CD4-positive, alpha-beta T cell treated with Interleukin-17A for 4 hours (primary cell): ENCODE measurements around the gene ZDHHC14.
"Not testable (repeated sequence)": the region's sequence is repeated elsewhere in the genome, so short reads cannot be mapped to it uniquely, and the experiment has no call there.

Experiments used
- DNase-seq: peaks from one replicate; pipeline ENCODE4 v3.0.0-alpha.2; 2020; ENCODE audit warnings: mixed read lengths

The ZDHHC14 gene

DNA sequence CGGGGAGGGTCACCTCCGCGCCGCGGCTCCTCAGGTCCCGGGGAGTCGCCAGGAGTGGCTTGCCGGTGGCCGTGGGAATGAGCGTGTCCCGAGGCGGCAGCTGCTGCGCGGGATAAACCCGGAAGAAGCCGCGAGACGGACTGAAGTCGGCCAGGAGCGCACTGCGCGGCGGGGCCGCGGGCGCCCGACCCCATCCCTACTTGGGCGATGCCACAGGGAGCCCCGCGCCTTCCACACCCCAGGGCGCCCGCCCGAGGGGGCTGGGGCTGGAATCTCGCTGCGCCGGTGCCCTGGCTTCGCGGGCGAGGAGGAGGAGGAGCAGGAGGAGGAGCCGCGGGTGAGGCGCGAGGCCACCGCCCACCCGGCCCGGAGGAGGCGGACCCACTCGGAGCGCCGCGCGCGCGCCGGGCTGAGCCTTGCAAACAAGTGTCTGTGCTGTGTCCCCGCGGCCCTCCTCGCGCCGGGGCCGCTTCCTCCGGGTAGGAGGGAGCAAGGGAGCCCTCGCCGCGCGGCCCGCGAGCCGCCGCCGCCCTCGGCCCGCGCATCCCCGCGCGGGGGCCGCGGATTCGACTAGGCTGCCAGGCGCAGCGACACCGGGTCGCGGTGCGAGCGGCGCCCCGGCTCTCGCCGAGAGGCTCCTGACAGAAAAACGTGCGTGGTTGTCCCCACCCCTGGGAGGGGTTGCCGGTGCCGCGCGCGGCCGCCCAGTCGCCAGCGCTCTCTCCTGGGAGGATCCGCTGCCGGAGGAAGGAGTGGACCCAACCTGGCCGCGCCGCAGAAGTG lies at the start of gene ZDHHC14:
TSS of gene ZDHHC14 (plus strand) at position 412 of the 783 bp plus-strand sequence.
- peak; percentile 94 for DNase-seq

- DNase-seq: no peak
These were observed 48.2 kb upstream of the ZDHHC14 start for GRCh38 chr6:157332813-157333212.

- no peak for DNase-seq
These were observed 47.5 kb upstream of the ZDHHC14 start for GRCh38 chr6:157333537-157333936.

DNA sequence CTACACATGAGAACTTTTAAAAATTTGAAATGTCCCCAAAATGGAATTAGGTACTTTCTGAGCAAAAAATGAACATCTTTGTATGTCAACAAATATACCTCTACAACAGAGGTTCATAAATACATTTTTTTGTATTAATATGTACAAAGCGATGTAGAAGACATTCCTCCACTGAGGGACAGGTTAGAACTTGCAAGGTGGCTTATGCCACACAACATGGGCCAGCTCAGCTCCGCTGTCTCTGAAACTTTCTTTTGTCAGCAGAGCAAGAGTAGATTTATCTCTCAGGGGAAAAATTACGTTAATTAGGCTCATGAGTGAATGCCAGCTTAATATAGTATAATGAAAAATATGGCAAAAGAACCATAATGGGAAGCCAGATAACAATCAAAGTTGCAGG lies 47.0 kb upstream of the ZDHHC14 start:
- no peak for DNase-seq

GRCh38 chr6:157335829-157336228 lies 45.2 kb upstream of the ZDHHC14 start:
- no peak for DNase-seq

DNA sequence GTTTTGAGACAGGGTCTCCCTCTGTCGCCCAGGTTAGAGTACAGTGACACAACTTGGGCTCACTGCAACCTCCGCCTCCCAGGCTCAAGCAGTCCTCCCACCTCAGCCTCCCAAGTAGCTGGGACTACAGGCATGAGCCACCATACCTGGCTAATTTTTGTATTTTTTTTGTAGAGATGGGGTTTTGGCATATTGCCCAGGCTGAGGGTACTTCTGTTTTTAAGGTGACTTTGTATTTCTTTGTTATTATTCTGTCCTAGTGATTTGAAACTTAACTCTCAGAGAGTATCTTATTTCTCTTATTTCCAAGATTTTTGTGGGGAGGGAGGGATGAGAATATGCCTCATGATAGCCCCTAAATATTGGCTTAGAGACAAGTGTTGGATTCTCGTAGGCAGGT lies 43.7 kb upstream of the ZDHHC14 start:
- not testable (repeated sequence) for DNase-seq

- DNase-seq: no peak
These were observed 43.2 kb upstream of the ZDHHC14 start for GRCh38 chr6:157337751-157338150.

- DNase-seq: no peak
These were observed 41.6 kb upstream of the ZDHHC14 start for GRCh38 chr6:157339432-157339831.

DNA sequence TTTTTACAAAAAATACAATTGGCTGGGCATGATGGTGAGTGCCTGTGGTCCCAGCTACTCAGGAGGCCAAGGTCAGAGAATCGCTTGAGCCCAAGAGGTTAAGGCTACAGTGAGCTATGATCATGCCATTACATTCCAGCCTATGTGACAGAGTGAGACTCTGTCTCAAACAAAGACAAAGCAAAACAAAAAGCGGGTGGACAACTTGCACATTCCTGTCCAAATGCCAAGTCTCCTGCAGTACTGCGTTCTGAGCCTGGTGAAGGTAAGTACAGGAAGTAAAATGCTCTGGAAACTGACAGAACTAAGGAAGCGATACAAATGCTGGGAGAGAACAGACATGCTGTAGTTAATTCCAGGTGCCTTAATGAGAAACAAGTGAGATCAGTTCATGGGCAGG lies 37.3 kb upstream of the ZDHHC14 start:
- DNase-seq: no peak

GRCh38 chr6:157346373-157346772 lies 34.6 kb upstream of the ZDHHC14 start:
- no peak for DNase-seq

DNA sequence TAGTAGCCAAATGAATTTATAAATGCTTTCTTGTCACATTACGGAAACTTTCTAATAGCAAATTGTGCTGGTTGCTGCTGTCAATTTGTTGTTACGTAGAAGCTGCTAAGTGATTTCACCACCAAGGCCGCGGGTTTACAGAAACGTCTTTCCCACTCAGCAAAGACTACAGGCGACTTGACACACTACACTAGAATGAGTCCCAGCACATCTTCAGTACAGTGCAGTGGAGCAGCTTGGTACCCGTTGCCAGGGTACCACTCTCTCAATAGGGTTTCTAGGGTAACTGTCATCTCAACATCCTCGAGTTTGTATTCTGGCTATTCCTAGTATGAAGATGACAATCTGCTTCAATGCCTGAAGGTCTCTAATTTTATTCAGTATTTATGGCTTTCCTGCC lies 22.7 kb upstream of the ZDHHC14 start:
- DNase-seq: no peak

DNA sequence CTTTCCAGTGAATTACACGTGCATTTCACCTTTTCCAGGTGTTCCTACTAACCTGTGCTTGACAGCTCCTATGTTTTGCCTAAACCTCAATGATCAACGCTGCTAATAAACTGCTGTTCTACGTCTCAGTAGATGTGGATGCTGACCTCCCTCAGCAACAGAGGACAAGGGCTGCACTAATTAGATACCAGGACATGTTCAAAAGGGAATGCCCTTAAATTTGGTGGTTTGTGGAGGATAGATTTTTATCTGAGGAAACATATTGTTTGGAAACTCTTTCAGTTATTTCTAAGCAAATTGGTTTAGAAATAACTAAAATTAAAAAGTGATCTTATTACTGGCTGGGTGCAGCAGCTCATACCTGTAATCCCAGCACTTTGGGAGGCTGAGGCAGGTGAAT lies 19.1 kb upstream of the ZDHHC14 start:
- no peak for DNase-seq

DNA sequence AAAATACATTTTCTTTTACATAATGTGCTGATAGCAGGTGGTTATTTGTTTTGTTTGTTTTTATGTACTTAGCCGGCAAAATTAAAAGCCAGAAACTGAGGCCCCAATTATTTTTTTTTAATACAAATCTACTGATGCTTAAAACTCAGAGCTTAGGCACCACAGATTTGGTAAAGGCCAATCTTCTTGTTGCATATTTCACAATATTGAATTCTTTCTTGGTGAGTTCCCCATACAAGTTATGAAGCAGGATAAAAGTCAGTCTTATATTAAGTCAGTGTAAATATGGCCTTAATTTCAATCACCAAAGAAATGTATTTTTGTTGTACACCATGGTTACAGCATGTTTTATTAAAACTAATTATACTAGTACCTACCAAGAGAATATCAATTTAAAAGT lies 16.3 kb upstream of the ZDHHC14 start:
- DNase-seq: no peak

DNA sequence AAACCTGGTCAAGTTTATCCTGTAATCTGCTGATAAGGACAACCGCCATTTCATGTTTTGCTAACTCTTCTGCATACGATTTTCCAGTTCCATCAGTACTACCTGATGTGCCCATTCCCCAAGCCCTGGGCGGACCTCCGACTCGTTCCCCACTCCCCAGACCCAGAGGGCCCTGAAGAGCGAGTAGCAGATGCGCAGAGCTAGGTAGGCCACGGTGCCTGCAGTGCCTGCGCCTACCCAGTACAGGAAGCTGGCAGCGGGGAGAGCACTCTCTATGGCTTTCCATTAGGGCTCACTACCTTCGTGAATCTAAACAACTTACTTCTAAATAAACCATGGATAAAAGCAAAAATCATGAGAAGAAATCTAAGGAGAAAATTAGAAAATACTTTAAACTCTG lies 14.3 kb upstream of the ZDHHC14 start:
- DNase-seq: no peak

DNA sequence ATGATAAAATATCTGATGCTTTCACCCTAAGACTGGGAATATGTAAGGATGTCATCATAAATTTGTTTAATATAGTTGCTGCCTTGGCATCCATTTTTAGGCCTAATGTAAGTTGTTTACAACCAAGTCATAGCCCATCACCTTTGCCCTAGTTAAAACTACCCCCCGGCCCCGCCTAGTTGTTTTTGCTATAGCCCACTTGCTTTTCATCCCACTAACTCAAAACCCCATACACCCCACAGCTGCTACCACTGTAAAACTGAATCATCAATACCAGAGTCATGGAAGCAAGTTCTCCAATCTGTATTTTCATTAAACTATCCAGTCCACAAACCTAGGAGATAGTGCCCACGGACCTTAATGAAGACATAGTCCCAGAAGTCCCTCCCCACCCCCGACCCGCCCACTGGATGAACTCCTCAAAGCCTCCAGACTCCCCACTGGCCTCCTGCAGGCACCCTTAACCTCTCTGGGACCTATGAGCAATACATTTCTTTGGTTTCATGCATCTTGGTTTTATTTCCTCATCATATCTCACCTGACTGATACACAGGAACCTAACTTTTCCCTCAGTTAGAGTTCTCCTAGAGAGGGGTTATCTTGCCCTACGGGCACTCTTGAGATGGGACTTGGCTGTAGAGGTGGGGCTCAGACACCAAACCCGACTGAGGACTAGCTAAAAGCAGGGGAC lies 12.5 kb upstream of the ZDHHC14 start:
- DNase-seq: no peak

GRCh38 chr6:157370755-157371154 lies 10.2 kb upstream of the ZDHHC14 start:
- DNase-seq: no peak

- no peak for DNase-seq
These were observed 8.3 kb upstream of the ZDHHC14 start for GRCh38 chr6:157372501-157373280.

- no peak for DNase-seq
These were observed 6.0 kb upstream of the ZDHHC14 start for GRCh38 chr6:157374889-157375443.

GRCh38 chr6:157376241-157376640 lies 4.7 kb upstream of the ZDHHC14 start:
- DNase-seq: no peak

GRCh38 chr6:157376706-157377230 lies 4.2 kb upstream of the ZDHHC14 start:
- DNase-seq: no peak

- DNase-seq: peak; percentile 89
These were observed 1.1 kb upstream of the ZDHHC14 start for GRCh38 chr6:157379656-157380457.

GRCh38 chr6:157380458-157380778 lies 572 bp upstream of the ZDHHC14 start:
- DNase-seq: no peak
